ENCODE measurements around the gene ATG13.

The ATG13 gene

DNA sequence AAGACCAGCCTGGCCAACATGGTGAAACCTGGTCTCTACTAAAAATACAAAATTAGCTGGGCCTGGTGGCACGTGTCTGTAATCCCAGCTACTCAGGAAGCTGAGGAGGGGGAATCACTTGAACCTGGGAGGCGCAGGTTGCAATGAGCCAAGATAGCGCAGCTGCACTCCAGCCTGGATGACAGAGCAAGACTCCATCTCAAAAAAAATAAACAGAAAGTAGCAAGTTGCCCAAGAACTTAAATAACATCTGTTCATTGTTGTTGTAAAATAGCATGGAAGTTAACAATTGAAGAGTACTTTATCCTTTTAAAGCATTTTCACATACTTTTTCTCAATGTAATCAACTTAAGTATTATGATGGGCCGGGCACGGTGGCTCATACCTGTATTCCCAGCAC lies 29.2 kb upstream of the ATG13 start:
- no peak overlapping the region for H3K27ac ChIP-seq
- ChIA-PET POLR2A (ENCODE audit: low non-redundant PET) (no interaction called here), CTCF (interaction anchor here (0.6 to 0.7 kb wide), 2 partner anchors 22 to 96 kb away, joined by 3 read pairs; no protein-coding TSS in a partner anchor)
- TF ChIP-seq CTCF (conservative IDR thresholded peaks at IDR 0.05; ENCODE audit: low read depth) = no peak
- no peak for DNase-seq (ENCODE audit: low spot score)

DNA sequence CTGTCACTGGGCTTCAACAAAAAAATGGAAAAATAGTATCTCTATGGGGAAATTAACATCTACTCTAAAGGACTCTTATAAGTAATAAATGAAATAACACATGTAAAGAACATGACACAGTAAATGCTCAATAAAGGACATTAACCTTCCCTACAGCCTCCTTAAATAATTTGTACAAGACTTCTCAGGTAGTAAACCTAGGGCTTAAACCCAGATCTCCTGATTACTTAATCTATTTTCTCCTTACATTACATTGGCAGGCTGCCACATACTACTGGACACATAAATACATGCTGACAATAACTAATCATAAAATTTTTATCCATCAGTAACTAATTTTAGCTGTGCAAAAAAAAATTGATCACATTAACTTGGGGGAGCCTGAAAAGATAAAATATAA lies 28.4 kb upstream of the ATG13 start:
- ChIA-PET POLR2A (ENCODE audit: low non-redundant PET) (no interaction called here), CTCF (interaction anchor here (0.7 kb wide), 1 partner anchor 97 kb away, joined by 3 read pairs; no protein-coding TSS in a partner anchor)
- no peak overlapping the region for H3K27ac ChIP-seq
- TF ChIP-seq CTCF (conservative IDR thresholded peaks at IDR 0.05; ENCODE audit: low read depth) = no peak
- no peak for DNase-seq (ENCODE audit: low spot score)

- no peak for TF ChIP-seq CTCF (conservative IDR thresholded peaks at IDR 0.05; ENCODE audit: low read depth)
- ChIA-PET POLR2A (ENCODE audit: low non-redundant PET) (interaction anchor here (0.7 kb wide), 1 partner anchor 37 kb away, joined by 4 read pairs; no protein-coding TSS in a partner anchor), CTCF (interaction anchor here (0.5 to 0.9 kb wide), 3 partner anchors 8 to 205 kb away, joined by 4 to 6 read pairs (median 4); no protein-coding TSS in a partner anchor)
- H3K27ac ChIP-seq = peak overlapping the region; percentile 47
- DNase-seq (ENCODE audit: low spot score) = no peak
Observed at GRCh38 chr11:46590740-46591605, 26.4 kb upstream of the ATG13 start.

GRCh38 chr11:46593550-46594373 lies 23.6 kb upstream of the ATG13 start, which contains the start of gene AMBRA1:
Gene AMBRA1 (minus strand): TSS chr11:46594023. CDS start chr11:46548380, 45,643 bp downstream.
- POLR2A ChIA-PET (ENCODE audit: low non-redundant PET) = interaction anchor here (0.5 kb wide), 1 partner anchor 18 kb away, joined by 3 read pairs; no protein-coding TSS in a partner anchor
- peak within 1 kb of the TSS; percentile 77 for H3K27ac ChIP-seq
- DNase-seq (ENCODE audit: low spot score) = peak; percentile 72
- no peak for TF ChIP-seq CTCF (conservative IDR thresholded peaks at IDR 0.05; ENCODE audit: low read depth)
- CTCF ChIA-PET = interaction anchor here (0.6 kb wide), 2 partner anchors 205 to 225 kb away, joined by 3 read pairs; no protein-coding TSS in a partner anchor

DNA sequence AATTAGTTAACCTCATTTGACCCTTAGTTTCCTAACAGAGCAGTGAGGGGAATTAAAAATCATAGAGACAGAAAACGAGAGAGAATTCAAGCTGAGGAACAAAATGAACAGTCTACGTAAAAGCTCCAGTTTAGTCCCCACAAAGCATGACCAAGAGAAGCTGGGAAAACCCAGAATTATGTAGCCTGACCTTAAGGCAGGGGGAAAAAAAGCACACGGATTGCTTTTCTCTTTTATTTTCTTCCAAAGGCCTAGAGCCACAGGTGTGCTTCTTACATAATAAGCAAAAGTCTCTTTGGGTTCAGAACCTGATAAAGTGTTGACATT lies 23.0 kb upstream of the ATG13 start:
- no peak overlapping the region for H3K27ac ChIP-seq
- POLR2A ChIA-PET (ENCODE audit: low non-redundant PET) = no interaction called here
- no peak for DNase-seq (ENCODE audit: low spot score)
- no peak for TF ChIP-seq CTCF (conservative IDR thresholded peaks at IDR 0.05; ENCODE audit: low read depth)
- CTCF ChIA-PET = no interaction called here

- POLR2A ChIA-PET (ENCODE audit: low non-redundant PET) = no interaction called here
- DNase-seq (ENCODE audit: low spot score) = no peak
- CTCF ChIA-PET = no interaction called here
- no peak overlapping the region for H3K27ac ChIP-seq
- no peak for TF ChIP-seq CTCF (conservative IDR thresholded peaks at IDR 0.05; ENCODE audit: low read depth)
Observed at GRCh38 chr11:46594785-46595184, 22.6 kb upstream of the ATG13 start.

Data from RWPE1 (cell line).